ENCODE measurements around the gene PRDM1. TPM values are rescaled to one million over a fixed set of nuclear protein-coding genes. Genes with fewer than 3 reads are reported as not detected.

PRDM1 gene
- total and polyA plus RNA-seq, 2 donors (not counting 1 experiment from before 2014, with no cell fraction given): 2.8 to 5.4 TPM

GRCh38 chr6:106108129-106108528 is 22.0 kb downstream of the PRDM1 start:
- H4K20me1 ChIP-seq (ENCODE audit: control insufficient read depth, extremely low read depth, insufficient read depth, low read length): no peaks in the 10 kb centered on the region
- H3K4me2 ChIP-seq (ENCODE audit: extremely low read depth, insufficient read depth, low read length): no peak overlapping the region
- H3K79me2 ChIP-seq (ENCODE audit: control insufficient read depth, insufficient read depth, low read length): no peaks in the 10 kb centered on the region
- H3K27me3 ChIP-seq (ENCODE audit: control insufficient read depth, insufficient read depth, low read length): no peaks in the 10 kb centered on the region
- no peak overlapping the region for H3K4me3 ChIP-seq (replicated peaks in 1 of 4; ENCODE audit: control extremely low read depth in 1 of 4, insufficient read depth in 1 of 4, low read depth in 3 of 4, low read length in 4 of 4)
- H2AFZ ChIP-seq (ENCODE audit: low read length): no peak overlapping the region
- no peak overlapping the region for H3K27ac ChIP-seq (ENCODE audit: insufficient read depth, low read length)
- H3K9ac ChIP-seq (ENCODE audit: insufficient read depth, low read length): no peak overlapping the region
- DNase-seq (ENCODE audit: low read depth in 2 of 2): no peak
- H3K36me3 ChIP-seq (ENCODE audit: control insufficient read depth, insufficient read depth, low read length): peaks cover 14% of the 10 kb centered on the region
- TF ChIP-seq EZH2 (IDR thresholded peaks at IDR 0.05; ENCODE audit: low read length, missing control alignments) (no peak), CTCF (conservative IDR thresholded peaks at IDR 0.05 in 1 of 2, IDR thresholded peaks at IDR 0.05 in 1 of 2; ENCODE audit: low read depth in 1 of 2, low read length in 2 of 2) (no peak)
- H3K9me3 ChIP-seq (ENCODE audit: control insufficient read depth, insufficient read depth, low read depth, low read length): no peaks in the 10 kb centered on the region
- H3K4me1 ChIP-seq (ENCODE audit: control insufficient read depth, extremely low read depth, insufficient read depth, low read length): no peaks in the 10 kb centered on the region

DNA sequence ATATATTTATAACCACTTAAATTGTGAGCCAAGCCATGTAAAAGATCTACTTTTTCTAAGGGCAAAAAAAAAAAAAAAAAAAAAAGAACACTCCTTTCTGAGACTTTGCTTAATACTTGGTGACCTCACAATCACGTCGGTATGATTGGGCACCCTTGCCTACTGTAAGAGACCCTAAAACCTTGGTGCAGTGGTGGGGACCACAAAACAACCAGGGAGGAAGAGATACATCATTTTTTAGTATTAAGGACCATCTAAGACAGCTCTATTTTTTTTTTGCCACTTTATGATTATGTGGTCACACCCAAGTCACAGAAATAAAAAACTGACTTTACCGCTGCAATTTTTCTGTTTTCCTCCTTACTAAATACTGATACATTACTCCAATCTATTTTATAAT is 22.9 kb downstream of the PRDM1 start:
- no peaks in the 10 kb centered on the region for H4K20me1 ChIP-seq (ENCODE audit: control insufficient read depth, extremely low read depth, insufficient read depth, low read length)
- H3K4me2 ChIP-seq (ENCODE audit: extremely low read depth, insufficient read depth, low read length): no peak overlapping the region
- peaks cover 14% of the 10 kb centered on the region for H3K36me3 ChIP-seq (ENCODE audit: control insufficient read depth, insufficient read depth, low read length)
- DNase-seq (ENCODE audit: low read depth in 2 of 2): no peak
- no peaks in the 10 kb centered on the region for H3K9me3 ChIP-seq (ENCODE audit: control insufficient read depth, insufficient read depth, low read depth, low read length)
- no peaks in the 10 kb centered on the region for H3K79me2 ChIP-seq (ENCODE audit: control insufficient read depth, insufficient read depth, low read length)
- no peaks in the 10 kb centered on the region for H3K27me3 ChIP-seq (ENCODE audit: control insufficient read depth, insufficient read depth, low read length)
- H3K27ac ChIP-seq (ENCODE audit: insufficient read depth, low read length): no peak overlapping the region
- no peak overlapping the region for H3K4me3 ChIP-seq (replicated peaks in 1 of 4; ENCODE audit: control extremely low read depth in 1 of 4, insufficient read depth in 1 of 4, low read depth in 3 of 4, low read length in 4 of 4)
- no peak for TF ChIP-seq CTCF (conservative IDR thresholded peaks at IDR 0.05 in 1 of 2, IDR thresholded peaks at IDR 0.05 in 1 of 2; ENCODE audit: low read depth in 1 of 2, low read length in 2 of 2)
- no peak for TF ChIP-seq EZH2 (IDR thresholded peaks at IDR 0.05; ENCODE audit: low read length, missing control alignments)
- H3K4me1 ChIP-seq (ENCODE audit: control insufficient read depth, extremely low read depth, insufficient read depth, low read length): no peaks in the 10 kb centered on the region
- no peak overlapping the region for H3K9ac ChIP-seq (ENCODE audit: insufficient read depth, low read length)
- no peak overlapping the region for H2AFZ ChIP-seq (ENCODE audit: low read length)

DNA sequence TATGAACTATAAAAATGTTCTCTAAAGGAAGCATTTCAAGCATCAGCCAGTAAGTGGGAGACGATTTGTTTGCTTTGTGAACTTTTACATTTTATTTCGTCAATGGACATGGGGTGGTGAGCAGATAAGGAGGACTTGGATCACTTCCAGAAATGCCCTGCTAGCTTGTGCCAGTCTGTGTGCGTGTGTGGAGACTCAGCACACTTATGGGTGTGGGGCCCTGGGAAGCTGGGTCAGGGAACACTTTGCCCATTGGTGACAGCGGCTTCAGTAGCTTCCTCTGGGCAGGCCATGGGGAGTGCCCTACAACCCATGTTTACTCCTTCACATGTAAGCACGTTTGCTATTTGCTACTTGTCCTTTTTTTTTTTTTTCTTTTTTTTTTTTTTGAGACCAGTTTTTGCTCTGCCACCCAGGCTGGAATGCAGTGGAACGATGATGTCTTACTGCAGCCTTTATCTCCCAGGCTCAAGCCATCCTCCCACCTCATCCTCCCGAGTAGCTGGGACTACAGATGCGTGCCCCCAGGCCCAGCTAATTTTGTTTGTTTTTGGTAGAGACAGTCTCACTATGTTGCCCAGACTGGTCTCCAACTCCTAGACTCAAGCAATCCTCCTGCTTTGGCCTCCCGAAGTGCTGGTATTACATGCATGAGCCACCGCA is 24.2 kb downstream of the PRDM1 start:
- no peak overlapping the region for H2AFZ ChIP-seq (ENCODE audit: low read length)
- H3K27me3 ChIP-seq (ENCODE audit: control insufficient read depth, insufficient read depth, low read length): no peaks in the 10 kb centered on the region
- H3K4me3 ChIP-seq (replicated peaks in 1 of 4; ENCODE audit: control extremely low read depth in 1 of 4, insufficient read depth in 1 of 4, low read depth in 3 of 4, low read length in 4 of 4): no peak overlapping the region
- no peaks in the 10 kb centered on the region for H3K4me1 ChIP-seq (ENCODE audit: control insufficient read depth, extremely low read depth, insufficient read depth, low read length)
- H3K79me2 ChIP-seq (ENCODE audit: control insufficient read depth, insufficient read depth, low read length): no peaks in the 10 kb centered on the region
- H3K9ac ChIP-seq (ENCODE audit: insufficient read depth, low read length): no peak overlapping the region
- TF ChIP-seq CTCF (conservative IDR thresholded peaks at IDR 0.05 in 1 of 2, IDR thresholded peaks at IDR 0.05 in 1 of 2; ENCODE audit: low read depth in 1 of 2, low read length in 2 of 2): no peak
- TF ChIP-seq EZH2 (IDR thresholded peaks at IDR 0.05; ENCODE audit: low read length, missing control alignments): no peak
- H3K27ac ChIP-seq (ENCODE audit: insufficient read depth, low read length): no peak overlapping the region
- H3K9me3 ChIP-seq (ENCODE audit: control insufficient read depth, insufficient read depth, low read depth, low read length): no peaks in the 10 kb centered on the region
- H4K20me1 ChIP-seq (ENCODE audit: control insufficient read depth, extremely low read depth, insufficient read depth, low read length): no peaks in the 10 kb centered on the region
- H3K4me2 ChIP-seq (ENCODE audit: extremely low read depth, insufficient read depth, low read length): no peak overlapping the region
- H3K36me3 ChIP-seq (ENCODE audit: control insufficient read depth, insufficient read depth, low read length): peaks cover 10% of the 10 kb centered on the region
- DNase-seq (ENCODE audit: low read depth in 2 of 2): no peak
